Measurements from ENCODE around the gene CUEDC2.

Gene CUEDC2

GRCh38 chr10:102409604-102410428, 22.6 kb downstream of the CUEDC2 start:
- no peak for DNase-seq (ENCODE audit: low read depth)

DNA sequence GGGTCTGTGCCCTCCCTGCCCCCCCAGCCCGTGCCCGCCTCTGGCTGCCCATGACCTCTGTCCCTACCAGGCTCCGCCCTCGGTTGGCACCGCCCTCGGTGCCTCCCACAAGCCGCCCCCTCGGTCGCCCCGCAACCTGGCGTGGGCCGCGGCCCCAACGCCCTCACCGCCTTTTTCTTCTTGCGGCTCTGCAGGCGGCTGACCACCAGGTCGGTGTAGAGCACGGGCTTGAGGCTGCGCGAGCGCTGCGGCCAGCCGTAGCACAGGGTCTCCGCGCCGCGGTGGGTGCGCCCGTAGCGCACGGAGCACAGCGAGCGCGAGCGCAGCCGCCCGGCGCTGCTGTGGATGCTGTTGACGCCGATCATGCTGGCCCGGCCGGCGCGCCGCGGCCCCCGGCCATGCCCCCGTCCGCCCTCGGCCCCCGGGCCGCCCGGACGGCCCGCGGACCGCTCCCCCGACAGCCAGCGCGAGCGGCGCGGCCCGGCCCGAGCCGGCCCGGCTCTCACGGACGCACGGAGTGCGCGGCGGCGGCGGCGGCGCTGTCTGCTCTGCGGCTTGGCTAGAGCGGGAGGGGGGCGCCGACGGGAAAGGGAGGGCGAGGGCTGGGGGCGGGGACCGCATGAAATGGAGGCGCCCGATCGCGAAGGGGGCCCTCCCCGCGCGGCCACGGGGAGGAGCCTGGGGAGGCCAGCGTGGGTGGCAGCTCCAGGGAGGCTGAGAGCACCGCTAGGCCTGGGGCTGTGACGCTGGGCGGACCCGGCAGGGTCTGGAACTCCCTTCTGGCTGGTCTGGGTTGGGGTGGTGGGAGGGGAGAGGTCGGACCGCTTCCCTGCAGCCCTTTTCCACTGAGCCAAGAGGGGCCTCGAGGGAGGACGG, 23.4 kb downstream of the CUEDC2 start:
- no peak for DNase-seq (ENCODE audit: low read depth)

- DNase-seq (ENCODE audit: low read depth), result no peak
Measured at GRCh38 chr10:102408131-102408727, 24.1 kb downstream of the CUEDC2 start.

GRCh38 chr10:102407425-102408130, 24.8 kb downstream of the CUEDC2 start:
- DNase-seq (ENCODE audit: low read depth), result no peak

GRCh38 chr10:102406815-102407214, 25.6 kb downstream of the CUEDC2 start:
- DNase-seq (ENCODE audit: low read depth), result no peak

GRCh38 chr10:102405632-102406031, 26.7 kb downstream of the CUEDC2 start:
- no peak for DNase-seq (ENCODE audit: low read depth)

- no peak for DNase-seq (ENCODE audit: low read depth)
Measured at GRCh38 chr10:102405108-102405571, 27.2 kb downstream of the CUEDC2 start.

- no peak for DNase-seq (ENCODE audit: low read depth)
Measured at GRCh38 chr10:102404361-102405107, 27.8 kb downstream of the CUEDC2 start.

DNA sequence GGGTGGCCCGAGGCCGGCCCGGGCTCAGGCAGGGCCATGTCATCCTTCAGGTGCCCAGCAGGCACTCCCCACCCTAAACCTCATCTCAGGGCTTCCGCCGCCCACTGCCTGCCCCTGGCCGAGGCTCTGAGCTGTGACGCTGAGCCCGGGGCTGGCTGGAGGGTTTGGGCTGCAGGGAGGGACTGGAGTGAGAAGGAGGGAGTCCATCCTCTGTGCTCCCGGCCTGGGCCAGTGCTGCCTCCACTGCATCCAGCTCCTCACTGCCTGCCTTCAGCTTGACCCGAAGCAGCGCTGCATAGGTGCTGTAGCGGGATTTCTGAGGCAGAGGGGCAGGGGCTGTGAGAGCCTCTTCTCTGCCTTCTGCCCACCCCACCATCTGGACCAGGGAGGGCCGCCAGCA, 29.3 kb downstream of the CUEDC2 start:
- DNase-seq (ENCODE audit: low read depth), result no peak

GRCh38 chr10:102402512-102402896, 29.9 kb downstream of the CUEDC2 start:
- no peak for DNase-seq (ENCODE audit: low read depth)

DNA sequence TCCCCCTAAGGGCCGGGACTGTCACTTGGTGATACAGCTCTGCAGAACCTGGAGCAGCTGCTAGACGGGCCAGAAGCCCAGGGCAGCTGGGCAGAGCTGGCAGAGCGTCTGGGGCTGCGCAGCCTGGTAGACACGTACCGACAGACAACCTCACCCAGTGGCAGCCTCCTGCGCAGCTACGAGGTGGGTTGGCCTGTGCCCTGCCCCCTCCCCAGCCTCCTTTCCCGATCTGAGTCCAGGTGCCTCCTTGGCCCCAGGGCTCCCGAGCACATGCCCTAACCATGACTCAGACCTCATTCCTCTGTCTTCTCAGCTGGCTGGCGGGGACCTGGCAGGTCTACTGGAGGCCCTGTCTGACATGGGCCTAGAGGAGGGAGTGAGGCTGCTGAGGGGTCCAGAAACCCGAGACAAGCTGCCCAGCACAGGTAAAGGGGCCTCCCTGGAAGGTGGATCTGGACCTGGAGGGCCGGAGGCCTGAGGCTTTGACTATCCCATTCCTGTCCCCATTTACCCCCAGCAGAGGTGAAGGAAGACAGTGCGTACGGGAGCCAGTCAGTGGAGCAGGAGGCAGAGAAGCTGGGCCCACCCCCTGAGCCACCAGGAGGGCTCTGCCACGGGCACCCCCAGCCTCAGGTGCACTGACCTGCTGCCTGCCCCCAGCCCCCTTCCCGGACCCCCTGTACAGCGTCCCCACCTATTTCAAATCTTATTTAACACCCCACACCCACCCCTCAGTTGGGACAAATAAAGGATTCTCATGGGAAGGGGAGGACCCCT, 30.5 kb downstream of the CUEDC2 start:
- DNase-seq (ENCODE audit: low read depth), result no peak

DNA sequence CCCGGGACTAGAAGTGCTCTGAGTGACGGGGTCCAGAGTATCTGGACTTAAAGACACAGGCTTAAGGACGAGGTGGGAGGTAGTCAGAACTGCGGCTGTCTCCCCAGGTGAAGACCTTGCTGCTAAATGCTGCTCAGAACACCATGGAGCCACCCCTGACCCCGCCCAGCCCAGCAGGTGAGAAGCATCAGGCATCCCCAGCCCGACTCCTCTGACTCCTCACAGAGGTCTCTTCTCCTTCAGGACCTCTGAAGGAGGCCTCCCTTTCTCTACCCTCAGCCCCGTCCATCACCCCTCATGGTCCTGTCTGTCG, 31.1 kb downstream of the CUEDC2 start:
- no peak for DNase-seq (ENCODE audit: low read depth)

GRCh38 chr10:102400598-102401341, 31.6 kb downstream of the CUEDC2 start:
- DNase-seq (ENCODE audit: low read depth), result no peak

DNA sequence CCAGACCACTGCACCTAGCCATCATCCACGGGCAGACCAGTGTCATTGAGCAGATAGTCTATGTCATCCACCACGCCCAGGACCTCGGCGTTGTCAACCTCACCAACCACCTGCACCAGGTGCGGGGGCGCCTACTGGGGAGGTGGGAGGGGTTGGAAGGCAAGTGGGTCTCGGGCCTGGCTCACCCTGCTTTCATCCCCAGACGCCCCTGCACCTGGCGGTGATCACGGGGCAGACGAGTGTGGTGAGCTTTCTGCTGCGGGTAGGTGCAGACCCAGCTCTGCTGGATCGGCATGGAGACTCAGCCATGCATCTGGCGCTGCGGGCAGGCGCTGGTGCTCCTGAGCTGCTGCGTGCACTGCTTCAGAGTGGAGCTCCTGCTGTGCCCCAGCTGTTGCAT, 32.3 kb downstream of the CUEDC2 start:
- DNase-seq (ENCODE audit: low read depth), result no peak

GRCh38 chr10:102399217-102400021, 33.0 kb downstream of the CUEDC2 start:
- no peak for DNase-seq (ENCODE audit: low read depth)

DNA sequence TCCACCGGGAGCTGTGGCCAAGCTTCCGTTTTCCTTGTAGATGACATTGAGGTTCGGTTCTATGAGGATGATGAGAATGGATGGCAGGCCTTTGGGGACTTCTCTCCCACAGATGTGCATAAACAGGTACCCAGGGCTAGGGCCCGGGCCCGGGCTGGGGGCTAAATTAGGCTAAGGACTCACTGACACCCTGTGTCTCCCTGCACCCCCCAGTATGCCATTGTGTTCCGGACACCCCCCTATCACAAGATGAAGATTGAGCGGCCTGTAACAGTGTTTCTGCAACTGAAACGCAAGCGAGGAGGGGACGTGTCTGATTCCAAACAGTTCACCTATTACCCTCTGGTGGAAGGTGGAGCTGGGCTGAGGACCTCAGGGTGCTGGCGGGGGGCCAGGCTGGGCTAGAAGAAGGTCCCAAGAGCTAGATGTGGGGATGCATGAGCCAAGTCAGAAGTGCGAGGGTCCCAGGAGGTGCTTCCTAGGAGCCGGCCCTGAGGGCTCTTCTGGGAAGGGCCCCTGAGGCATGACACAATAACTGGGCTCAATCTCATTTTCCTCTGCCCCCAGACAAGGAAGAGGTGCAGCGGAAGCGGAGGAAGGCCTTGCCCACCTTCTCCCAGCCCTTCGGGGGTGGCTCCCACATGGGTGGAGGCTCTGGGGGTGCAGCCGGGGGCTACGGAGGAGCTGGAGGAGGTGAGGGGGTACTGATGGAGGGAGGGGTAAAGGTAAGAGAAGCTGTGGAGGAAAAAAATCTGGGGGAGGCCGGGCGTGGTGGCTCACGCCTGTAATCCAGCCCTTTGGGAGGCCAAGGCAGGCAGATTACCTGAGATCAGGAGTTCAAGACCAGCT, 34.0 kb downstream of the CUEDC2 start:
- DNase-seq (ENCODE audit: low read depth), result no peak

- DNase-seq (ENCODE audit: low read depth), result no peak
Measured at GRCh38 chr10:102397222-102398171, 34.9 kb downstream of the CUEDC2 start.
